Liver (tissue), 9 donors: Measurements from ENCODE around the gene VPS37B. TPM values are rescaled to one million over a fixed set of nuclear protein-coding genes. Genes with fewer than 3 reads are reported as not detected.

Source experiments
- DNase-seq: peaks from one replicate; pipeline ENCODE4 v3.0.0-alpha.2; 2017; ENCODE audit warnings: low spot score
- H3K27ac ChIP-seq, 2 donors: one replicate each; pipeline ENCODE4 v1.7.0; 2013; ENCODE audit warnings: inconsistent platforms in 2 of 2, low read length in 2 of 2, control low read depth in 1 of 2, low read depth in 1 of 2, mild to moderate bottlenecking in 1 of 2
- H3K27me3 ChIP-seq, 4 donors: one replicate each; pipeline versions ENCODE4 v1.6.1 to v1.7.0; 2013; ENCODE audit warnings: low read length in 3 of 4, inconsistent platforms in 1 of 4, mild to moderate bottlenecking in 1 of 4, moderate library complexity in 1 of 4; ENCODE audit not compliant: control insufficient read depth in 4 of 4, insufficient read depth in 4 of 4
- H3K36me3 ChIP-seq, 4 donors: one replicate each; pipeline versions ENCODE4 v1.6.1 to v1.7.0; 2013; ENCODE audit warnings: low read length in 3 of 4, mild to moderate bottlenecking in 3 of 4, low read depth in 1 of 4, moderate library complexity in 1 of 4; ENCODE audit not compliant: control insufficient read depth in 4 of 4, insufficient read depth in 3 of 4
- H3K4me1 ChIP-seq, 4 donors: one replicate each; pipeline versions ENCODE4 v1.6.1 to v1.7.0; 2013; ENCODE audit warnings: low read length in 3 of 4, mild to moderate bottlenecking in 3 of 4, moderate library complexity in 1 of 4; ENCODE audit not compliant: control insufficient read depth in 4 of 4, insufficient read depth in 4 of 4
- H3K4me3 ChIP-seq, 3 donors: one replicate each; pipeline versions ENCODE4 v1.6.1 to v1.7.0; 2013; ENCODE audit warnings: low read length in 3 of 3, control low read depth in 1 of 3, low read depth in 1 of 3, mild to moderate bottlenecking in 1 of 3
- H3K9ac ChIP-seq, 2 donors: one replicate each; pipeline ENCODE4 v1.7.0; 2013; ENCODE audit warnings: low read length in 2 of 2, mild to moderate bottlenecking in 2 of 2, moderate library complexity in 2 of 2, control low read depth in 1 of 2, low read depth in 1 of 2
- H3K9me3 ChIP-seq, 4 donors: one replicate each; pipeline versions ENCODE4 v1.6.1 to v1.7.0; 2013; ENCODE audit warnings: low read length in 3 of 4; ENCODE audit not compliant: control insufficient read depth in 4 of 4
- ATF3 ChIP-seq: IDR thresholded peaks from 2 replicates; pipeline ENCODE4 v1.6.1; 2016; ENCODE audit warnings: antibody characterized with exemption
- CTCF ChIP-seq: fragments of 150-350 bp; IDR thresholded peaks from 2 replicates; pipeline ENCODE4 v1.5.1; 2017; ENCODE audit warnings: improper control_type of control experiment, low read depth, low read length; ENCODE audit not compliant: missing input control
- EGR1 ChIP-seq, 2 donors: IDR thresholded peaks; 2 replicates each; pipeline ENCODE4 v1.6.1; 2016 to 2018; ENCODE audit warnings: antibody characterized with exemption in 2 of 2, low read depth in 2 of 2
- FOXA1 ChIP-seq: IDR thresholded peaks from 2 replicates; pipeline ENCODE4 v1.6.1; 2016; ENCODE audit warnings: antibody characterized with exemption
- FOXA2 ChIP-seq: IDR thresholded peaks from 2 replicates; pipeline ENCODE4 v1.6.1; 2016; ENCODE audit warnings: antibody characterized with exemption
- GABPA ChIP-seq, 2 donors: IDR thresholded peaks in 1 of 2; conservative IDR thresholded peaks in 1 of 2; 2 replicates each; pipeline ENCODE4 v1.6.1; 2016; ENCODE audit warnings: antibody characterized with exemption in 2 of 2, mild to moderate bottlenecking in 1 of 2, moderate library complexity in 1 of 2
- HNF4A ChIP-seq, 2 donors: conservative IDR thresholded peaks; 2 replicates each; pipeline ENCODE4 v1.6.1; 2016; ENCODE audit warnings: antibody characterized with exemption in 2 of 2, mild to moderate bottlenecking in 2 of 2
- HNF4G ChIP-seq: IDR thresholded peaks from 2 replicates; pipeline ENCODE4 v1.6.1; 2016; ENCODE audit warnings: antibody characterized with exemption
- JUND ChIP-seq, 2 donors: IDR thresholded peaks; 2 replicates each; pipeline ENCODE4 v1.6.1; 2016; ENCODE audit warnings: antibody characterized with exemption in 2 of 2
- MAX ChIP-seq: IDR thresholded peaks from 2 replicates; pipeline ENCODE4 v1.6.1; 2016; ENCODE audit warnings: antibody characterized with exemption
- NR2F2 ChIP-seq: IDR thresholded peaks from 2 replicates; pipeline ENCODE4 v1.6.1; 2016; ENCODE audit warnings: antibody characterized with exemption
- RAD21 ChIP-seq, 2 donors: IDR thresholded peaks; 2 replicates each; pipeline ENCODE4 v1.6.1; 2016; ENCODE audit warnings: antibody characterized with exemption in 2 of 2, mild to moderate bottlenecking in 2 of 2
- REST ChIP-seq: IDR thresholded peaks from 2 replicates; pipeline ENCODE4 v1.6.1; 2016; ENCODE audit warnings: antibody characterized with exemption, mild to moderate bottlenecking
- RXRA ChIP-seq, 2 donors: IDR thresholded peaks; 2 replicates each; pipeline ENCODE4 v1.6.1; 2017 to 2018; ENCODE audit warnings: antibody characterized with exemption in 2 of 2, mild to moderate bottlenecking in 1 of 2
- SP1 ChIP-seq: IDR thresholded peaks from 2 replicates; pipeline ENCODE4 v1.6.1; 2018; ENCODE audit warnings: antibody characterized with exemption, mild to moderate bottlenecking
- TAF1 ChIP-seq: conservative IDR thresholded peaks from 2 replicates; pipeline ENCODE4 v1.6.1; 2016; ENCODE audit warnings: antibody characterized with exemption, mild to moderate bottlenecking
- YY1 ChIP-seq: IDR thresholded peaks from 2 replicates; pipeline ENCODE4 v1.6.1; 2016; ENCODE audit warnings: antibody characterized with exemption, mild to moderate bottlenecking
- ZBTB33 ChIP-seq: IDR thresholded peaks from 2 replicates; pipeline ENCODE4 v1.6.1; 2016; ENCODE audit warnings: antibody characterized with exemption
- WGBS: extraction: QIAGEN DNeasy Blood & Tissue Kit; methylation state at CpG from one replicate; pipeline ENCODE4 v1.1.7; 2013; 5-methylcytosine and 5-hydroxymethylcytosine counted together
- polyA plus RNA-seq, 2 donors: library from polyadenylated mRNA; stranded (reverse) in 1 of 2; unstranded in 1 of 2; fragments of 200-250 nt in 1 of 2; fragments of >200 nt in 1 of 2; fragmentation: Nextera tagmentation in 1 of 2; extraction: Ambion mirVana in 1 of 2; gene quantifications; one replicate each; pipeline versions ENCODE4 v1.2.1 to v1.2.3, GENCODE V29; 2013 to 2015
- total RNA-seq, 2 donors: library from RNA; depleted of rRNA; stranded (reverse); fragments of >200 nt; gene quantifications; one replicate each; pipeline ENCODE4 v1.2.3, GENCODE V29; 2014
- donor health status: healthy.
- donor health status: healthy.
- donor health status: healthy.
- donor health status: healthy.
- donor health status: healthy.

Gene VPS37B
- total and polyA plus RNA-seq, 4 donors: 2.3 to 6.8 (median 3.8) TPM

- no peak for DNase-seq
- H3K27ac ChIP-seq: no peak overlapping the region
Observed at GRCh38 chr12:122859303-122860039, 36.5 kb downstream of the VPS37B start.

More at GRCh38 chr12:122859303-122860039, 36.5 kb downstream of the VPS37B start:
- H3K4me1 ChIP-seq: peaks cover 18 to 45% (median 37%) of the 10 kb centered on the region in 4 donors
- H3K36me3 ChIP-seq: peaks cover 0 to 20% (median 7%) of the 10 kb centered on the region in 4 donors
- WGBS: 88% methylated on average over 26 of the region's 26 CpGs
- no peak overlapping the region for H3K9ac ChIP-seq
- H3K4me3 ChIP-seq: no peak overlapping the region
- TF ChIP-seq RXRA (IDR thresholded peaks at IDR 0.05) (no peak), SP1 (no peak), ATF3 (no peak), TAF1 (no peak), HNF4A (conservative IDR thresholded peaks at IDR 0.05) (no peak), FOXA1 (no peak), NR2F2 (no peak), YY1 (no peak), ZBTB33 (no peak), MAX (no peak), RAD21 (IDR thresholded peaks at IDR 0.05) (no peak), FOXA2 (no peak), CTCF (no peak), HNF4G (no peak), EGR1 (IDR thresholded peaks at IDR 0.05; ENCODE audit: low read depth in 2 of 2) (no peak), GABPA (IDR thresholded peaks at IDR 0.05 in 1 of 2, conservative IDR thresholded peaks at IDR 0.05 in 1 of 2) (no peak), JUND (IDR thresholded peaks at IDR 0.05) (no peak), REST (no peak)
- H3K27me3 ChIP-seq: no peaks in the 10 kb centered on the region
- no peaks in the 10 kb centered on the region for H3K9me3 ChIP-seq
